GM12873 (cell line): ENCODE data around the gene CNTLN.

Source experiments
- CTCF ChIP-seq: IDR thresholded peaks from 2 replicates; pipeline ENCODE4 v1.5.1; 2012; ENCODE audit warnings: low read depth, mild to moderate bottlenecking, moderate library complexity, low read length, control low read depth; ENCODE audit not compliant: insufficient read depth; ENCODE audit errors: missing control alignments

Gene CNTLN

DNA sequence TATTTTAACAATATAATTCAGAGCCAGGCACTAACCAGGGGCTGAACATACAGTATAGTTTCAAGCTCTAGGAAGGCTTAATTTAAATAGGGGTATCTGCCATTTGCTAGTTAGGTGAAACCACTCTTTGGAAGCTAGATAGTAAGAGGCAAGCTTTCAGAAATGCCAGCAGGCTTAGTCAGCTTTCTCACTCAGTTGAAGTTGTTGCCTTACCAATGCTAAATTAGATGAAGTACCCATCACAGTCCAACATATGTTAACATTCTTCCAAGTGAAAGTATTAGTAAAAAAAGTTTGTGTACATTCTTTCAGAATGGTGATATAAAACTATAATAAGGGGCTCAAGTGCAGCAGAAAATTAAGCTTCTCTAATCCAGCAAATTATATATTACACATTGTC lies 215.0 kb downstream of the CNTLN start:
- TF ChIP-seq CTCF = no peak

DNA sequence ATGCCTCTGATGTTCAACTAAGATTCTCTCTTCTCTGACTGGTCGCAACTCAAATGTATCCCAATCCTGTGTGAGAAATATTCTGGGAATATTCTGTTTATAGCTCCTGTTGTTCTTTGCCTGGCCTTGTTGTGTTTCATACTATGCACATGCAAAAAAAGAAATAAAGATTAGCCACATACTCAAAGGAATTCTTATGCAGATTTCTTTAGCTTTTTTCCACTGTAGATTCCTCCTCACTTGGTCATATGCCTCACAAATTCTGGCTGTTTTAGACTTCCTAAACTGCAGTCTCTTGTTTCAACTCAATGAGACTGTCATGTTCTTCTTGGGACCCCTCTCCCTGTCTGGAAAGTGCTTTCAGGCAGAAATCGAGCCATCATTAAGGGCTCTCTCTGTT lies 226.5 kb downstream of the CNTLN start:
- TF ChIP-seq CTCF = no peak

GRCh38 chr9:17367035-17367434 lies 232.2 kb downstream of the CNTLN start:
- TF ChIP-seq CTCF = no peak

DNA sequence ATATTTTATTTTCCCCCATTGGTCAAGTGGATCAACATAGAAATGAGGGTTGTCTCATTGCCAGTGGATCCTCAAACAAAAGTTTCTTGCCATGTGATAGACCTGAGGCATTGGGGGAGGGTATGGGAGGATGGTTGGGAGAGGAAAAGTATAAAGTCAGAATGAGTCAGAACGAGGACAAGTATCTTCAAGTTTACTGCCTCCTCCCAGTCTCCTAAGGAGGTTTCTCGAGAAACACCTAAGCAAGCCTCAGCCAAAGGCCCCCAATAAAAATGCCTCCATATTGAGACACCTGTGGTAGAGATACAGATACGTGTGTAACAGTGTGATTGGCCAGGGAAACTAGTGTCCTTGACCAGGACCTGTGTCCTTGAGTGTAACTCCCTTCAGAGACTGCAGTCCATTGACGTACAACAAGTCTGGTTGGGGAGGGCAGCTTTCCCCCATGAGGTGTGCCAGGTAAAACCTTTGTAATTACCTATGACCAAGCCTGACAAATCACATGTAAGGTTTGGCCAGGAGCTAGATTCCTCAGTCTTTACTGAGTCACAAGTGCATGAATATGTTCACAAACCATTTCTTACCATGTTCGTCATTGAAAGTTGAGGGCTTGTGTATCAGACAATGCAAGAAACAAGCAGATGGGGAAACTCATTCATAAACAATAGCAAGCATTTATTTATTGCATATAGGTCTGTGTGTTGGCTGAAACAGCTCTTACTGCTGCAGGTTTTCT lies 245.5 kb downstream of the CNTLN start:
- no peak for TF ChIP-seq CTCF

DNA sequence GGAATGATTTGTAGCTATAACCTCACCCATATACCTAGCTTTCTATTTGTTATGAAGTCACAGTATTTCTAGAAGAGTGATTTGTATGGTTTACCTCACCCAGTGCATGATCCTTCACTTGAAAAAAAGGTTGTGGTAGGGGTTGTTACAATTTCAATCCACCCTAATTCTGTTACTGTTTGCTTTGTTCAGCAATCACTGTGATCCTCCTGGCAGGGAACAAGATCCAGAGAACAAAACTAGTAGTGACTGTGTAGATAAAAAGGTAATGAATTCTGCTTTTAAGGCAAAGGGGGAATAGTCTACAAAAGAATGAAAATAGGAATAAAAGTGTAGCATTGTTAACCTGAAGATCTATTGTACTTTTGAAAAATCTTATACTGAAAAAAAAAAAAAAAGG lies 252.7 kb downstream of the CNTLN start:
- no peak for TF ChIP-seq CTCF

DNA sequence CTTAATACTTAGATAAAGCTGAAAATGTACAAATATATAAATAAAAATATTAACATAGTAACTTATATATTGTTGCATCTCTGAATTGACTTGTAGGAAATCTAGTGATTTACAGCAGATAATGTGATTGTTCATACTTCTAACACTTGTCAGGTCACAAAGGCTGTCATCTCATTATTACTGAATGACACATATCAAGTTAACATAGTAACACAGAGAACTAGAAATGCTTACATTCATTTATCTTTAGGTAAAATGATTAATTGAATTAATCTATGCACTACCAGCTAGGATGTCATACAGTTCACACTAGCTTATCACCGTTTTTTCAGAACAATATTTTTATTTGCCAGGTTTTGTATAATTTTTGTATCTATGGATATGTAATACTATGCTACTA lies 254.2 kb downstream of the CNTLN start:
- TF ChIP-seq CTCF = no peak

DNA sequence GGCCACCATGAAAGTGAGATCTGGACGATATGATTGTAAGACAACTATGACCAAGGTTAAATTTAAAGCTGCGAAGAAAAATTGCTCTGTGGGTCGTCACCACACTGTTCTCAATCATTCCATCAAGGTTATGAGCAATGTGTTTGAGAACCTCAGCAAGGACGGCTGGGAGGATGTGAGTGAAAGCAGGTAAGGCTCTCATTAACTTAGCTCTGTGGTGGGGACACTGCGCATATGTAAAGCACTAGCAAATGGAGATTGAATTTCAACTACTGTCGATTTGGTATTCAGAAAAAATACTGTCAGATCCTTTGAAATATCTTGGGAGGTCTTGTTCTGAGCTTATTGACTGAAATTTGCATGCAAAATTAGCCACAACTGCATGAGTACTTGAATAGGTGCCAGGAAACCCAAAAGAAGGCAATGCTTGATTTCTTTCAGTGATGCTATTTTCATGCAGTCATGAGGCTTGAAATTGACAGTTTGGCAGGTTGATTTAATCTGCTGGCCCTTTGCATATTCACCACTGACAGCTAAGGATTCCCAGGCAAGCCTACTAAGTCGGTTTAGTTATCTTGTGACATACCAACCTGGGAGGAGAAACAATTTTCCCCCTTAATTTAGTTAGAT lies 260.2 kb downstream of the CNTLN start:
- TF ChIP-seq CTCF = no peak
